GM12864 (cell line): ENCODE measurements around the gene COLQ.

ENCODE experiments used
- DNase-seq: peaks from one replicate; pipeline ENCODE4 v3.0.0-alpha.2; 2011; ENCODE audit warnings: low read depth
- H3K4me3 ChIP-seq: 2 replicates; pipeline ENCODE4 v1.5.1; 2011; ENCODE audit warnings: mild to moderate bottlenecking, low read depth, low read length, control low read depth
- CTCF ChIP-seq: IDR thresholded peaks from 2 replicates; pipeline ENCODE4 v1.5.1; 2011; ENCODE audit warnings: low read depth, mild to moderate bottlenecking, moderate library complexity, low read length, control low read depth, inconsistent platforms; ENCODE audit errors: missing control alignments

COLQ gene

GRCh38 chr3:15453501-15453900, 68.0 kb downstream of the COLQ start:
- no peak for TF ChIP-seq CTCF
- DNase-seq = no peak
- no peak overlapping the region for H3K4me3 ChIP-seq

DNA sequence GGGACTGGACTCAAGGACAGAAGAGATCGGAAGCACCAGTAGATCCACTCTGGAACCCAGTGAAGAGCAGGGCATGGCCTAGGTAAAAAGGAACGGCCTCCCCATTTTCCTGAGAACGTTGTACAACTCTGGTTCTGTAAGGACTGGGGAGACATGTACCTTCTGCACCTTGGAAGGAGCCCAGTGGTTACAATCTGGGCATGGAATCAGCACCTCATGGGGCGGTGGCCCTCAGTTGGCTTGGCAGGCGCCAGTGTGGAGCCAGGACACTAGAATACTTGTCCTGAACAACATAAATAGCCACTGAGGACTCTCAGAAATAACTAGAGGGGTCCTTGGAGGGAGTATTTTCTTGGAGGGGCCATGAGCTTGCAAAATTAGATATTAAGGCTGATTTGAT, 68.5 kb downstream of the COLQ start:
- no peak overlapping the region for H3K4me3 ChIP-seq
- no peak for DNase-seq
- no peak for TF ChIP-seq CTCF

DNA sequence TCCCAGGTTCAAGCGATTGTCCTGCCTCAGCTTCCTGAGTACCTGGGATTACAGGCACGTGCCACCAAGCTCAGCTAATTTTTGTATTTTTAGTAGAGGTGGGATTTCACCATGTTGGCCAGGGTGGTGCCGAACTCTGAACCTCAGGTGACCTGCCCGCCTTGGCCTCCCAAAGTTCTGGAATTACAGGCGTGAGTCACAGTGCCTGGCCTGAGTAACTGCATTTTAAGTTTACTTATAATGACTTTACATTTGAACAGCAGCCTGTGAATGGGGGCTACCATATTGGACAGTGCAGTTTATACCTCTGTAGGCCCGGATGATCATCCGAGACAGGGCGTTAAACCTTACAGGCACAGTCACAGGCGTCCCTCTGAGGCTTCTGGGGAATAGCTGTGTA, 69.3 kb downstream of the COLQ start:
- no peak for TF ChIP-seq CTCF
- no peak overlapping the region for H3K4me3 ChIP-seq
- no peak for DNase-seq

- no peak overlapping the region for H3K4me3 ChIP-seq
- TF ChIP-seq CTCF = no peak
- no peak for DNase-seq
Measured at GRCh38 chr3:15451216-15452113, 70.0 kb downstream of the COLQ start.

- no peak for TF ChIP-seq CTCF
- no peak for DNase-seq
- H3K4me3 ChIP-seq = no peak overlapping the region
Measured at GRCh38 chr3:15450438-15451215, 70.9 kb downstream of the COLQ start.

GRCh38 chr3:15449489-15450224, 71.8 kb downstream of the COLQ start:
- H3K4me3 ChIP-seq = no peak overlapping the region
- no peak for DNase-seq
- no peak for TF ChIP-seq CTCF
